Hepatocyte (in vitro differentiated cells): ENCODE results near the gene USP28. TPM values are rescaled to one million over a fixed set of nuclear protein-coding genes. Genes with fewer than 3 reads are reported as not detected.
"Not testable (repeated sequence)": the region's sequence is repeated elsewhere in the genome, so short reads cannot be mapped to it uniquely, and the experiment has no call there.

ENCODE experiments used
- DNase-seq: peaks from one replicate; pipeline ENCODE4 v3.0.0-alpha.2; 2016; ENCODE audit warnings: low spot score
- H2AFZ ChIP-seq: fragments of 200-600 bp; sonication (generic); 2 replicates; pipeline ENCODE4 v1.6.0; 2016; ENCODE audit warnings: antibody characterized with exemption, mild to moderate bottlenecking
- H3K27ac ChIP-seq: fragments of 200-600 bp; sonication (generic); 2 replicates; pipeline ENCODE4 v1.5.1; 2016; ENCODE audit warnings: mild to moderate bottlenecking
- H3K27me3 ChIP-seq: fragments of 200-600 bp; sonication (generic); 2 replicates; pipeline ENCODE4 v1.6.1; 2016
- H3K36me3 ChIP-seq: fragments of 200-600 bp; sonication (generic); replicated peaks from 2 replicates; pipeline ENCODE4 v1.5.1; 2016; ENCODE audit warnings: low read depth; ENCODE audit not compliant: insufficient read depth
- H3K4me1 ChIP-seq: fragments of 200-600 bp; sonication (generic); 2 replicates; pipeline ENCODE4 v1.5.1; 2016; ENCODE audit warnings: mild to moderate bottlenecking, moderate library complexity; ENCODE audit not compliant: insufficient read depth
- H3K4me2 ChIP-seq: fragments of 200-600 bp; sonication (generic); 2 replicates; pipeline ENCODE4 v1.6.0; 2016
- H3K4me3 ChIP-seq: fragments of 200-600 bp; sonication (generic); 2 replicates; pipeline ENCODE4 v1.5.1; 2016; ENCODE audit warnings: mild to moderate bottlenecking
- H3K79me2 ChIP-seq: fragments of 200-600 bp; sonication (generic); 2 replicates; pipeline ENCODE4 v1.6.0; 2017; ENCODE audit warnings: mild to moderate bottlenecking
- H3K9me2 ChIP-seq: fragments of 200-600 bp; sonication (generic); replicated peaks from 2 replicates; pipeline ENCODE4 v1.6.0; 2017; ENCODE audit warnings: mild to moderate bottlenecking; ENCODE audit not compliant: insufficient read depth
- H3K9me3 ChIP-seq: fragments of 200-600 bp; sonication (generic); 2 replicates; pipeline ENCODE4 v1.5.1; 2016; ENCODE audit warnings: low read depth, mild to moderate bottlenecking
- H4K20me1 ChIP-seq: fragments of 200-600 bp; sonication (generic); 2 replicates; pipeline ENCODE4 v1.6.0; 2016; ENCODE audit warnings: mild to moderate bottlenecking; ENCODE audit not compliant: insufficient read depth, poor library complexity, severe bottlenecking
- EZH2 ChIP-seq: fragments of 200-600 bp; sonication (generic); IDR thresholded peaks from 2 replicates; pipeline ENCODE4 v1.6.1; 2016; ENCODE audit warnings: antibody characterized with exemption, mild to moderate bottlenecking, borderline replicate concordance
- EZH2phosphoT487 ChIP-seq: fragments of 200-600 bp; sonication (generic); IDR thresholded peaks from one replicate; pipeline ENCODE4 v1.6.1; 2018; ENCODE audit warnings: antibody characterized with exemption, mild to moderate bottlenecking, low read depth, moderate library complexity; ENCODE audit not compliant: unreplicated experiment, severe bottlenecking
- WGBS: methylation state at CpG from one replicate; pipeline ENCODE4 v1.1.6; 2016; ENCODE audit warnings: low lambda C conversion rate; ENCODE audit errors: missing lambda C conversion rate; 5-methylcytosine and 5-hydroxymethylcytosine counted together
- polyA plus RNA-seq: library from polyadenylated mRNA; unstranded; fragments of >200 nt; fragmentation: Nextera tagmentation; extraction: Ambion mirVana; gene quantifications from 2 replicates; pipeline ENCODE4 v1.2.1, GENCODE V29; 2016
- total RNA-seq: library from RNA; depleted of rRNA; stranded (reverse); fragments of >200 nt; gene quantifications from 2 replicates; pipeline ENCODE4 v1.2.3, GENCODE V29; 2014
- TF ChIP-seq, protein P1 (sequence below): fragments of 200-600 bp; sonication (generic); IDR thresholded peaks from 2 replicates; pipeline ENCODE4 v1.5.1; 2016; ENCODE audit warnings: antibody characterized with exemption, mild to moderate bottlenecking; ENCODE audit not compliant: poor library complexity

USP28 gene, protein sequence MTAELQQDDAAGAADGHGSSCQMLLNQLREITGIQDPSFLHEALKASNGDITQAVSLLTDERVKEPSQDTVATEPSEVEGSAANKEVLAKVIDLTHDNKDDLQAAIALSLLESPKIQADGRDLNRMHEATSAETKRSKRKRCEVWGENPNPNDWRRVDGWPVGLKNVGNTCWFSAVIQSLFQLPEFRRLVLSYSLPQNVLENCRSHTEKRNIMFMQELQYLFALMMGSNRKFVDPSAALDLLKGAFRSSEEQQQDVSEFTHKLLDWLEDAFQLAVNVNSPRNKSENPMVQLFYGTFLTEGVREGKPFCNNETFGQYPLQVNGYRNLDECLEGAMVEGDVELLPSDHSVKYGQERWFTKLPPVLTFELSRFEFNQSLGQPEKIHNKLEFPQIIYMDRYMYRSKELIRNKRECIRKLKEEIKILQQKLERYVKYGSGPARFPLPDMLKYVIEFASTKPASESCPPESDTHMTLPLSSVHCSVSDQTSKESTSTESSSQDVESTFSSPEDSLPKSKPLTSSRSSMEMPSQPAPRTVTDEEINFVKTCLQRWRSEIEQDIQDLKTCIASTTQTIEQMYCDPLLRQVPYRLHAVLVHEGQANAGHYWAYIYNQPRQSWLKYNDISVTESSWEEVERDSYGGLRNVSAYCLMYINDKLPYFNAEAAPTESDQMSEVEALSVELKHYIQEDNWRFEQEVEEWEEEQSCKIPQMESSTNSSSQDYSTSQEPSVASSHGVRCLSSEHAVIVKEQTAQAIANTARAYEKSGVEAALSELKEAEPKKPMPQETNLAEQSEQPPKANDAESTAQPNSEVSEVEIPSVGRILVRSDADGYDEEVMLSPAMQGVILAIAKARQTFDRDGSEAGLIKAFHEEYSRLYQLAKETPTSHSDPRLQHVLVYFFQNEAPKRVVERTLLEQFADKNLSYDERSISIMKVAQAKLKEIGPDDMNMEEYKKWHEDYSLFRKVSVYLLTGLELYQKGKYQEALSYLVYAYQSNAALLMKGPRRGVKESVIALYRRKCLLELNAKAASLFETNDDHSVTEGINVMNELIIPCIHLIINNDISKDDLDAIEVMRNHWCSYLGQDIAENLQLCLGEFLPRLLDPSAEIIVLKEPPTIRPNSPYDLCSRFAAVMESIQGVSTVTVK
- total RNA-seq (32.1 and 39.5 TPM in 2 replicates), polyA plus RNA-seq (12.5 and 16.1 TPM in 2 replicates)

DNA sequence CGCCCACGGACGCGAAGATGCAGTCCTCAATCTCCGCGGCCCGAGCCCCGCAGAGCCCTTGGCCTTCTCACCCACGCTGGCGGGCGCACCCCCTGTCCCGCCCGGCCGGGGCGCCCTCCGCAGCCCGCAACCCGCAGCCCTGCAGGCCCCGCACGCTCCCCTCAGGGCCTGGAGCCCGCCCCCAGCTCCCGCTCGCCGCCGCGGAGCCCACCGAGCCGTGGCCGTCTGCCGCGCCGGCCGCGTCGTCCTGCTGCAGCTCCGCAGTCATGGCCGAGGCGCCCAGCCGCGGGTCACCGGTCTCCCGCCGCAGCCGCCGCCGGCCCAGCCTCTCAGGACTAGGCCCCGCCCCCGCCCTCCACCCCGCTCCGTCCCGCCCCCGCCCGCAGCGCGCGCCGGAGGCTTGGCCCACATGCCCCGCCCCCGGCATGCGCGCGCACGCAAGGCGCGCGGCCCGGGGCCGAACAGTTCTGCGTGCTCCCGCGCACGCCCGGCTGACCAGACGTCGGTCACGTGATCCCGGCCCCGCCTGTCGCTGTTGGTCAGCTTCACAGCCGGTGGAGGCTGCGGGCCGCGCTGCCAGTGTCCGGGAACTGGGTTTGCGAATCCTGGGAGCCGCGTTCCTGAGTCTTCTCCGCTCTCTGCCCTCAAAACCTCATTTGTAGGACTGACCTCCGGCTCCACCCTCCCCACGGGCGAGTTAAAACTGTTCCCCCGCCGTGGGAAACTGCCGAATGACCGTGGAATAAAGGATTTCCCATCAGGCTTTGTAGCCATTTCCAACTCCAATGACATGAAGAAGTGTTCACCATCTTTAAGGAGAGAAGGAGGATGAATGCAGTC, at the start of gene USP28:
Gene USP28 (minus strand): TSS at position 339 of the 840 bp plus-strand sequence. CDS start 71 bp downstream, at position 268.
- TF ChIP-seq EZH2phosphoT487 (no peak), EZH2 (no peak)
- TF ChIP-seq, protein P1, sequence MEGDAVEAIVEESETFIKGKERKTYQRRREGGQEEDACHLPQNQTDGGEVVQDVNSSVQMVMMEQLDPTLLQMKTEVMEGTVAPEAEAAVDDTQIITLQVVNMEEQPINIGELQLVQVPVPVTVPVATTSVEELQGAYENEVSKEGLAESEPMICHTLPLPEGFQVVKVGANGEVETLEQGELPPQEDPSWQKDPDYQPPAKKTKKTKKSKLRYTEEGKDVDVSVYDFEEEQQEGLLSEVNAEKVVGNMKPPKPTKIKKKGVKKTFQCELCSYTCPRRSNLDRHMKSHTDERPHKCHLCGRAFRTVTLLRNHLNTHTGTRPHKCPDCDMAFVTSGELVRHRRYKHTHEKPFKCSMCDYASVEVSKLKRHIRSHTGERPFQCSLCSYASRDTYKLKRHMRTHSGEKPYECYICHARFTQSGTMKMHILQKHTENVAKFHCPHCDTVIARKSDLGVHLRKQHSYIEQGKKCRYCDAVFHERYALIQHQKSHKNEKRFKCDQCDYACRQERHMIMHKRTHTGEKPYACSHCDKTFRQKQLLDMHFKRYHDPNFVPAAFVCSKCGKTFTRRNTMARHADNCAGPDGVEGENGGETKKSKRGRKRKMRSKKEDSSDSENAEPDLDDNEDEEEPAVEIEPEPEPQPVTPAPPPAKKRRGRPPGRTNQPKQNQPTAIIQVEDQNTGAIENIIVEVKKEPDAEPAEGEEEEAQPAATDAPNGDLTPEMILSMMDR: no peak
- Histone ChIP-seq H3K4me2 (peak within 1 kb of the TSS; percentile 88), H2AFZ (peak within 1 kb of the TSS; percentile 97), H3K36me3 (no peaks in the 10 kb centered on the region), H3K4me1 (peaks cover 12% of the 10 kb centered on the region), H4K20me1 (peaks cover 4% of the 10 kb centered on the region), H3K27me3 (no peaks in the 10 kb centered on the region), H3K9me2 (no peaks in the 10 kb centered on the region), H3K9me3 (no peaks in the 10 kb centered on the region), H3K79me2 (peaks cover 34% of the 10 kb centered on the region), H3K27ac (peak within 1 kb of the TSS; percentile 96), H3K4me3 (peak within 1 kb of the TSS; percentile 85)
- WGBS: 3% methylated on average over 36 of the region's 95 CpGs
- peak; percentile 99 for DNase-seq

DNA sequence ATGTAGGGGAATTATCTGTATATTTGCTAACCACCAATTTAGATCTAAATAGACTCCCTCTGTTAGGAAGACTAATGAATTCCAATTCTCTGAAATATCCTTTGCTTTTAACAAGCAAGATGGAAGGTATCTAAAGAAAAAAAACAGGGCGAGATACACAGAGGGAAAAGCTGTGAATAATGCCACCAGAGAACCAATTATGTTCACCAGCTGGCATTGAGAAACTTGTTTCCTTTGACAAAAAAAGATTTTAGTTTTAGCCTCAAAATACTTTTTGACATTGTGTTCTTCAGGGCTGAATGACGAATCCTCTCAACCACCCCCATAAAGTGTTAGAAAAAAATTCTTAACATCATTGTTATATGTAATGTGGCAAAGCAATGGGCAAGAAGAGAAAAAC, 48.2 kb upstream of the USP28 start:
- Histone ChIP-seq H4K20me1 (no peaks in the 10 kb centered on the region), H3K4me2 (no peak overlapping the region), H3K4me1 (no peaks in the 10 kb centered on the region), H3K9me3 (no peaks in the 10 kb centered on the region), H3K79me2 (no peaks in the 10 kb centered on the region), H3K27me3 (no peaks in the 10 kb centered on the region), H3K4me3 (no peak overlapping the region), H2AFZ (no peak overlapping the region), H3K27ac (no peak overlapping the region), H3K9me2 (no peaks in the 10 kb centered on the region), H3K36me3 (no peaks in the 10 kb centered on the region)
- 91% methylated on average over 2 of the region's 2 CpGs for WGBS
- DNase-seq: no peak
- no peak for TF ChIP-seq EZH2
- TF ChIP-seq, protein P1: no peak
- TF ChIP-seq EZH2phosphoT487: no peak

DNA sequence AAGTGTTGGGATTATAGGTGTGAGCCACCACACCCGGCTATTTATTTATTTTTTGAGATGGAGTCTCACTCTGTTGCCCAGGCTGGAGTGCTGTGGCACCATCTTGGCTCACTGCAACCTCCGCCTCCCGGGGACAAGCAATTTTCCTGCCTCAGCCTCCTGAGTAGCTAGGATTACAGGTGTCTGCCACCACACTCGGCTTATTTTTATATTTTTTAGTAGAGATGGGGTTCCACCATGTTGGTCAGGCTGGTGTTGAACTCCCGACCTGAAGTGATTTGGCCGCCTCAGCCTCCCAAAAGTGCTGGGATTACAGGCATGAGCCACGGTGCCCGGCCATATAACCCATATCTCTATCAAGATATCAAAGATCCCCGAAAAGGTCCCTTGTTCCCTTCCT, 36.1 kb upstream of the USP28 start:
- 92% methylated on average over 9 of the region's 9 CpGs for WGBS

More for the DNA sequence above, 36.1 kb upstream of the USP28 start:
- H3K4me2 ChIP-seq, H3K79me2 ChIP-seq, H2AFZ ChIP-seq, H3K9me3 ChIP-seq, H3K4me3 ChIP-seq, H3K4me1 ChIP-seq, H3K9me2 ChIP-seq, H3K36me3 ChIP-seq, H4K20me1 ChIP-seq, H3K27ac ChIP-seq, DNase-seq, H3K27me3 ChIP-seq: not testable (repeated sequence)
